ENCODE results near the gene MCCC2. TPM values are rescaled to one million over a fixed set of nuclear protein-coding genes. Genes with fewer than 3 reads are reported as not detected.

MCCC2 gene
- total and polyA plus RNA-seq, 2 experiments from 2014 or later: 31.9 to 59.1 TPM

DNA sequence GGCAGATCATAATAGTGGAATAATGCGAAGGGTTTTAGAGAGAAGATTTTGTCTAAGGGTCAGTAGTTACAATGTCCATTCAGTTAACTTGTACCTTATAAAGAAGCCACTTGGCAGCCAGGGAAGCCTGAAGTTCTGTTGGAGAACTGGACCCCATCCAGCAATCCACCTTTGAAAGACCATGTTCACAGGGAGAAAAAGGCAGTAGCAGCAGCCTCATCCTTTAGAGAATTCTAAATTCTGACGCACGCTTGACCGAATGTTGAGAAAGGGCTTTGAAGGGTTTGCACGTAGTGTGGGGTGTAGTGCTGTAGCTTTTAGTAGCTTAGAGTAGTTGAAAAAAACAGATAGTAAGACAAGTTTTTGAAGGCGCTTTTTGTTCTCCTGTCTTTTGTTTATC lies 42.8 kb downstream of the MCCC2 start:
- Histone ChIP-seq H2AFZ (no peak overlapping the region), H3K36me3 (ENCODE audit: insufficient read depth) (peaks cover 2% of the 10 kb centered on the region; the same call in 1 of the 2 replicates), H3K27ac (ENCODE audit: low read depth) (no peak overlapping the region), H3K4me3 (no peak overlapping the region), H3K4me2 (no peak overlapping the region), H3F3A (replicated peaks; ENCODE audit: low read depth) (no peaks in the 10 kb centered on the region), H4K20me1 (replicated peaks; ENCODE audit: insufficient read depth) (0 out of 2 replicates have a peak, but pooled peaks cover 13% of the 10 kb centered on the region), H3K9me2 (ENCODE audit: insufficient read depth) (no peaks in the 10 kb centered on the region), H3K4me1 (ENCODE audit: insufficient read depth) (no peaks in the 10 kb centered on the region; the same call in 1 of the 2 replicates), H3K27me3 (ENCODE audit: insufficient read depth) (no peaks in the 10 kb centered on the region), H3K79me2 (replicated peaks; ENCODE audit: insufficient read depth) (no peaks in the 10 kb centered on the region)
- TF ChIP-seq, protein P1, sequence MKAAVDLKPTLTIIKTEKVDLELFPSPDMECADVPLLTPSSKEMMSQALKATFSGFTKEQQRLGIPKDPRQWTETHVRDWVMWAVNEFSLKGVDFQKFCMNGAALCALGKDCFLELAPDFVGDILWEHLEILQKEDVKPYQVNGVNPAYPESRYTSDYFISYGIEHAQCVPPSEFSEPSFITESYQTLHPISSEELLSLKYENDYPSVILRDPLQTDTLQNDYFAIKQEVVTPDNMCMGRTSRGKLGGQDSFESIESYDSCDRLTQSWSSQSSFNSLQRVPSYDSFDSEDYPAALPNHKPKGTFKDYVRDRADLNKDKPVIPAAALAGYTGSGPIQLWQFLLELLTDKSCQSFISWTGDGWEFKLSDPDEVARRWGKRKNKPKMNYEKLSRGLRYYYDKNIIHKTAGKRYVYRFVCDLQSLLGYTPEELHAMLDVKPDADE (IDR thresholded peaks at IDR 0.05): no peak
- TF ChIP-seq JUNB (IDR thresholded peaks at IDR 0.05; ENCODE audit: unreplicated experiment) (no peak), EZH2 (IDR thresholded peaks at IDR 0.05; ENCODE audit: low read depth, unreplicated experiment) (no peak)
- no peak overlapping the region; the same call in 1 of the 2 replicates for H3K27ac Mint-ChIP-seq
- no peak overlapping the region for H3K4me3 Mint-ChIP-seq
- ATAC-seq (no peak), DNase-seq (ENCODE audit: low spot score) (no peak)
- no peaks in the 10 kb centered on the region for H3K9me3 Mint-ChIP-seq
- H3K27me3 Mint-ChIP-seq (ENCODE audit: insufficient read depth, low read depth, poor library complexity): no peaks in the 10 kb centered on the region
- H3K4me1 Mint-ChIP-seq: peaks cover 2% of the 10 kb centered on the region; the same call in 2 of the 3 replicates
- peaks cover 32% of the 10 kb centered on the region for H3K36me3 Mint-ChIP-seq (ENCODE audit: low read depth)

DNA sequence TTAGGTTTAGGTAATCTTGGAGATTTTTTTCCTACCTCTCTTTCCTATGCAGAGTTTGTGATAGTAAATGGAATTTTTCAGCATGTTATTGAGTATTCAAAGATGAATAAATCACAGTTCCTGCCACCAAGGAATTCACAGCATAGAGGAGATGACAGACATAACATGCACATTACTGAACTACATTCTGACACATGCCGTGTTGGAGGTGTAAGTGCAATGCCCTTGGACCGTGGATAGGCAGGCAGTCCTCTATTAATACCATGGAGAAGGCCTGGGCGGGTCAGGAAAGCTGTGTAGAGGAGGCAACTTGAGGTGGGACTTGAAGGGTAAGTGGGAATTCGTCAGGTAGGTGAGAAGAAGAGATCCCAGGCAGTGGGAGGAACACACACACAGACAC lies 43.9 kb downstream of the MCCC2 start:
- no peak overlapping the region for H3K4me3 ChIP-seq
- H3K27ac ChIP-seq (ENCODE audit: low read depth): no peak overlapping the region
- Mint-ChIP-seq H3K9me3 (no peaks in the 10 kb centered on the region), H3K27ac (no peak overlapping the region), H3K4me3 (no peak overlapping the region), H3K4me1 (peaks cover 2% of the 10 kb centered on the region; the same call in 1 of the 3 replicates), H3K36me3 (ENCODE audit: low read depth) (peaks cover 41% of the 10 kb centered on the region), H3K27me3 (ENCODE audit: insufficient read depth, low read depth, poor library complexity) (no peaks in the 10 kb centered on the region)
- 0 out of 2 replicates have a peak, but pooled peaks cover 13% of the 10 kb centered on the region for H4K20me1 ChIP-seq (replicated peaks; ENCODE audit: insufficient read depth)
- no peak for TF ChIP-seq STAT1 (IDR thresholded peaks at IDR 0.05; ENCODE audit: unreplicated experiment)
- TF ChIP-seq, protein P1 (IDR thresholded peaks at IDR 0.05): no peak
- no peak for TF ChIP-seq CREB1 (CRISPR knock-in tag; IDR thresholded peaks at IDR 0.05; ENCODE audit: low read depth)
- TF ChIP-seq, protein P2, sequence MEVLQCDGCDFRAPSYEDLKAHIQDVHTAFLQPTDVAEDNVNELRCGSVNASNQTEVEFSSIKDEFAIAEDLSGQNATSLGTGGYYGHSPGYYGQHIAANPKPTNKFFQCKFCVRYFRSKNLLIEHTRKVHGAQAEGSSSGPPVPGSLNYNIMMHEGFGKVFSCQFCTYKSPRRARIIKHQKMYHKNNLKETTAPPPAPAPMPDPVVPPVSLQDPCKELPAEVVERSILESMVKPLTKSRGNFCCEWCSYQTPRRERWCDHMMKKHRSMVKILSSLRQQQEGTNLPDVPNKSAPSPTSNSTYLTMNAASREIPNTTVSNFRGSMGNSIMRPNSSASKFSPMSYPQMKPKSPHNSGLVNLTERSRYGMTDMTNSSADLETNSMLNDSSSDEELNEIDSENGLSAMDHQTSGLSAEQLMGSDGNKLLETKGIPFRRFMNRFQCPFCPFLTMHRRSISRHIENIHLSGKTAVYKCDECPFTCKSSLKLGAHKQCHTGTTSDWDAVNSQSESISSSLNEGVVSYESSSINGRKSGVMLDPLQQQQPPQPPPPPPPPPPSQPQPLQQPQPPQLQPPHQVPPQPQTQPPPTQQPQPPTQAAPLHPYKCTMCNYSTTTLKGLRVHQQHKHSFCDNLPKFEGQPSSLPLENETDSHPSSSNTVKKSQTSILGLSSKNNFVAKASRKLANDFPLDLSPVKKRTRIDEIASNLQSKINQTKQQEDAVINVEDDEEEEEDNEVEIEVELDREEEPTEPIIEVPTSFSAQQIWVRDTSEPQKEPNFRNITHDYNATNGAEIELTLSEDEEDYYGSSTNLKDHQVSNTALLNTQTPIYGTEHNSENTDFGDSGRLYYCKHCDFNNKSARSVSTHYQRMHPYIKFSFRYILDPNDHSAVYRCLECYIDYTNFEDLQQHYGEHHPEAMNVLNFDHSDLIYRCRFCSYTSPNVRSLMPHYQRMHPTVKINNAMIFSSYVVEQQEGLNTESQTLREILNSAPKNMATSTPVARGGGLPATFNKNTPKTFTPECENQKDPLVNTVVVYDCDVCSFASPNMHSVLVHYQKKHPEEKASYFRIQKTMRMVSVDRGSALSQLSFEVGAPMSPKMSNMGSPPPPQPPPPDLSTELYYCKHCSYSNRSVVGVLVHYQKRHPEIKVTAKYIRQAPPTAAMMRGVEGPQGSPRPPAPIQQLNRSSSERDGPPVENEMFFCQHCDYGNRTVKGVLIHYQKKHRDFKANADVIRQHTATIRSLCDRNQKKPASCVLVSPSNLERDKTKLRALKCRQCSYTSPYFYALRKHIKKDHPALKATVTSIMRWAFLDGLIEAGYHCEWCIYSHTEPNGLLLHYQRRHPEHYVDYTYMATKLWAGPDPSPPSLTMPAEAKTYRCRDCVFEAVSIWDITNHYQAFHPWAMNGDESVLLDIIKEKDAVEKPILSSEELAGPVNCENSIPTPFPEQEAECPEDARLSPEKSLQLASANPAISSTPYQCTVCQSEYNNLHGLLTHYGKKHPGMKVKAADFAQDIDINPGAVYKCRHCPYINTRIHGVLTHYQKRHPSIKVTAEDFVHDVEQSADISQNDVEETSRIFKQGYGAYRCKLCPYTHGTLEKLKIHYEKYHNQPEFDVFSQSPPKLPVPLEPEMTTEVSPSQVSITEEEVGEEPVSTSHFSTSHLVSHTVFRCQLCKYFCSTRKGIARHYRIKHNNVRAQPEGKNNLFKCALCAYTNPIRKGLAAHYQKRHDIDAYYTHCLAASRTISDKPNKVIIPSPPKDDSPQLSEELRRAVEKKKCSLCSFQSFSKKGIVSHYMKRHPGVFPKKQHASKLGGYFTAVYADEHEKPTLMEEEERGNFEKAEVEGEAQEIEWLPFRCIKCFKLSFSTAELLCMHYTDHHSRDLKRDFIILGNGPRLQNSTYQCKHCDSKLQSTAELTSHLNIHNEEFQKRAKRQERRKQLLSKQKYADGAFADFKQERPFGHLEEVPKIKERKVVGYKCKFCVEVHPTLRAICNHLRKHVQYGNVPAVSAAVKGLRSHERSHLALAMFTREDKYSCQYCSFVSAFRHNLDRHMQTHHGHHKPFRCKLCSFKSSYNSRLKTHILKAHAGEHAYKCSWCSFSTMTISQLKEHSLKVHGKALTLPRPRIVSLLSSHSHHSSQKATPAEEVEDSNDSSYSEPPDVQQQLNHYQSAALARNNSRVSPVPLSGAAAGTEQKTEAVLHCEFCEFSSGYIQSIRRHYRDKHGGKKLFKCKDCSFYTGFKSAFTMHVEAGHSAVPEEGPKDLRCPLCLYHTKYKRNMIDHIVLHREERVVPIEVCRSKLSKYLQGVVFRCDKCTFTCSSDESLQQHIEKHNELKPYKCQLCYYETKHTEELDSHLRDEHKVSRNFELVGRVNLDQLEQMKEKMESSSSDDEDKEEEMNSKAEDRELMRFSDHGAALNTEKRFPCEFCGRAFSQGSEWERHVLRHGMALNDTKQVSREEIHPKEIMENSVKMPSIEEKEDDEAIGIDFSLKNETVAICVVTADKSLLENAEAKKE (CRISPR knock-in tag; IDR thresholded peaks at IDR 0.05): no peak
- no peak for TF ChIP-seq POLR2AphosphoS5 (IDR thresholded peaks at IDR 0.05; ENCODE audit: low read depth)
- no peak for TF ChIP-seq ZNF331 (CRISPR knock-in tag; IDR thresholded peaks at IDR 0.05; ENCODE audit: low read depth)
- TF ChIP-seq, protein P3, sequence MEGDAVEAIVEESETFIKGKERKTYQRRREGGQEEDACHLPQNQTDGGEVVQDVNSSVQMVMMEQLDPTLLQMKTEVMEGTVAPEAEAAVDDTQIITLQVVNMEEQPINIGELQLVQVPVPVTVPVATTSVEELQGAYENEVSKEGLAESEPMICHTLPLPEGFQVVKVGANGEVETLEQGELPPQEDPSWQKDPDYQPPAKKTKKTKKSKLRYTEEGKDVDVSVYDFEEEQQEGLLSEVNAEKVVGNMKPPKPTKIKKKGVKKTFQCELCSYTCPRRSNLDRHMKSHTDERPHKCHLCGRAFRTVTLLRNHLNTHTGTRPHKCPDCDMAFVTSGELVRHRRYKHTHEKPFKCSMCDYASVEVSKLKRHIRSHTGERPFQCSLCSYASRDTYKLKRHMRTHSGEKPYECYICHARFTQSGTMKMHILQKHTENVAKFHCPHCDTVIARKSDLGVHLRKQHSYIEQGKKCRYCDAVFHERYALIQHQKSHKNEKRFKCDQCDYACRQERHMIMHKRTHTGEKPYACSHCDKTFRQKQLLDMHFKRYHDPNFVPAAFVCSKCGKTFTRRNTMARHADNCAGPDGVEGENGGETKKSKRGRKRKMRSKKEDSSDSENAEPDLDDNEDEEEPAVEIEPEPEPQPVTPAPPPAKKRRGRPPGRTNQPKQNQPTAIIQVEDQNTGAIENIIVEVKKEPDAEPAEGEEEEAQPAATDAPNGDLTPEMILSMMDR (conservative IDR thresholded peaks at IDR 0.05; ENCODE audit: low read depth in 2 of 2): no peak
- TF ChIP-seq JUNB (IDR thresholded peaks at IDR 0.05; ENCODE audit: unreplicated experiment): no peak
- H3K36me3 ChIP-seq (ENCODE audit: insufficient read depth): peaks cover 3% of the 10 kb centered on the region; the same call in 1 of the 2 replicates
- H3K9me2 ChIP-seq (ENCODE audit: insufficient read depth): no peaks in the 10 kb centered on the region
- ATAC-seq: no peak
- H3K4me2 ChIP-seq: no peak overlapping the region
- H3K27me3 ChIP-seq (ENCODE audit: insufficient read depth): no peaks in the 10 kb centered on the region
- no peak overlapping the region for H2AFZ ChIP-seq
- H3F3A ChIP-seq (replicated peaks; ENCODE audit: low read depth): no peaks in the 10 kb centered on the region
- H3K4me1 ChIP-seq (ENCODE audit: insufficient read depth): no peaks in the 10 kb centered on the region; the same call in 1 of the 2 replicates
- H3K79me2 ChIP-seq (replicated peaks; ENCODE audit: insufficient read depth): no peaks in the 10 kb centered on the region
- no peak for DNase-seq (ENCODE audit: low spot score)

All from GM23338 (cell line).